HG03159 (cell line): ENCODE measurements around the gene SHISA6.

Experiments
- ATAC-seq: cut with Tn5 transposase; IDR thresholded peaks from one replicate; pipeline ENCODE4 v1.9.1; 2021; ENCODE audit warnings: mild to moderate bottlenecking, moderate library complexity; ENCODE audit not compliant: unreplicated experiment

The SHISA6 gene

GRCh38 chr17:11564589-11565380 lies 323.8 kb downstream of the SHISA6 start:
- no peak for ATAC-seq

DNA sequence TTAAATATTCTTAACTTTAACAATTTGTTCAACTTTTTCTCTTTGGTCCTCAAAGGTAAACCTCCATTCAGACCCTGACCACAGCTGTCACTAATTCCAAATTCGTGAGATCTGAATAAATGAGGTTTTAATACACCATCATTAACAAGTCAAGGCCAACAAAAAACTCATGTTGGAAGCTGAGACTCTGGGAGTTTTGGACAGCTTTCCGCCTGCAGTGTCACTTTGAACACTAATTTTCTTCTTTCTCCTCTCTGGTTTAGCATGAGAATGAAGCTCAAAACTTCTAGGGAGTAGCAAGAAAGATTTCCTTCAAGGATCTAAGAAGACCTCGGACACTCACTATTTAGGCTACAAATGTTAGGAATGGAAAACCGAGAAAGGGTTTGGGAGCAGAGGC lies 324.6 kb downstream of the SHISA6 start:
- ATAC-seq = no peak

DNA sequence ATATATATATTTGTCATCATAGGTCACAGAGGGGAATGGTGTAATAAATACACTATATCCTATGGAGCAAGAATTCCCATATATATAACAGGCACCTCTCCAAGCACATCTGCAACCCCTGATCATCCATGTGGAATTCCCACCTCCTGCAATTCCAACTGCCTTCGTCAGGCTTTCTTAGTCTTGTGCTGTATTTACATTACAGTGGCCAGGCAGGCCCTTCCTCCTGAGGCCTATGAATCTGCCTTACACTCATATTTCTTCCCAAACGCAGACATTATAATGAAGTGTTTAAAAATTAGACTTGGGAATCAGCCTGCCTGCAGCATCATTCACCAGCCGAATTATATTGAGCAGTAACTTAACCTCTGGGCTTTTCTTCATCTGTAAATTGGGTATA lies 338.0 kb downstream of the SHISA6 start:
- ATAC-seq = no peak

GRCh38 chr17:11580677-11581076 lies 339.7 kb downstream of the SHISA6 start:
- ATAC-seq = no peak

GRCh38 chr17:11582217-11582616 lies 341.2 kb downstream of the SHISA6 start:
- ATAC-seq = no peak

DNA sequence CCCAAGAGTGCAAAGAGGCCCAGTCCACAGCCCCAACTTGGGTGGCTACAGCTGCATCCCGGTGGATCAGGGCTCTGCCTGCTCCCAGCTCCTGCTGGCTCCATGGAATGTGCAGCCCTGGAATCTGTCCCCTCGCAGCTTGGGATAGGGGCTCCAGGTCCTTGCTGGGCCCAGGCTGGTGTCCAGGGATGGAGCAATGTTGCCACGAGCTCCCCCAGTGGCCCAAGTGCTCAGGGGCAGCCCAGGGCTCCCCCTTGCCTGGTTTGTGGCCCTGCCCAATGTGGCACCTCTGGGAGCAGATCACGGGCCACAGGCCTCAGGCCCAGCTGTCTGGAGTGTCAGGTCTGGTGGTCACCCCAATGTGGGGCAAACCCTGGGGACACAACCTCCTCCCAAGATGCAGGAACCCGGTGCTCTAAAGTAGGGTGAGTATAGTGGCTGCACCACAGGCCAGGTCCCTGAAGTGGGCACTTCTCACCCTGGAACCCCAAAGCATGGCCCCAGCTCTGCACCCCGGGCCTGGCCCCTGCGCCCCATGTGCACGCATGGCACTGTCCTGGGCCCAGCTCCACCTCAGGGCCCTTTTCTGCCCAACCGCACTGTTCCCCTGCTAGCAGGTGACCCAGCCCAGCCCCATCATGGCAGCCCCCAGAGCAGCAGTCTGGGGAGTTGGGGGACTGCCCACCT lies 342.4 kb downstream of the SHISA6 start:
- no peak for ATAC-seq

DNA sequence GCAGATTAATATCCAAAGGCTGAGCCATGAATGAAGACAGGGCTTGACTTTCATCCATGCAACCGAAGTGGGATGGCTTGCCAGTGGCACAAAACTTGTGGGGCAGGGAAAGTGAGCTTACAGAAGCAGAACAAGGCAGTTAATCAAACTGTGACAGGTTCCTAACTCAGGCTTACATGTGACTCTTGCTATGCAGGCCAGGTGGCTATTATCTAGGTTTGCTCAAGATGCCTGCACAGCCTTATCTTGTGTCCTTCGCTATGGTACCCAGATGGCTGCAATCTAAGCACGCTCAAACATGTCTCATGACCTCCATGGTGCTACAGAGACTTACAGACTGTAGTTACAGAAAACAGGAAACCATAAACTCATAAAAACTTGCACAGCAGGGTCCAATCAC lies 348.7 kb downstream of the SHISA6 start:
- ATAC-seq = no peak

DNA sequence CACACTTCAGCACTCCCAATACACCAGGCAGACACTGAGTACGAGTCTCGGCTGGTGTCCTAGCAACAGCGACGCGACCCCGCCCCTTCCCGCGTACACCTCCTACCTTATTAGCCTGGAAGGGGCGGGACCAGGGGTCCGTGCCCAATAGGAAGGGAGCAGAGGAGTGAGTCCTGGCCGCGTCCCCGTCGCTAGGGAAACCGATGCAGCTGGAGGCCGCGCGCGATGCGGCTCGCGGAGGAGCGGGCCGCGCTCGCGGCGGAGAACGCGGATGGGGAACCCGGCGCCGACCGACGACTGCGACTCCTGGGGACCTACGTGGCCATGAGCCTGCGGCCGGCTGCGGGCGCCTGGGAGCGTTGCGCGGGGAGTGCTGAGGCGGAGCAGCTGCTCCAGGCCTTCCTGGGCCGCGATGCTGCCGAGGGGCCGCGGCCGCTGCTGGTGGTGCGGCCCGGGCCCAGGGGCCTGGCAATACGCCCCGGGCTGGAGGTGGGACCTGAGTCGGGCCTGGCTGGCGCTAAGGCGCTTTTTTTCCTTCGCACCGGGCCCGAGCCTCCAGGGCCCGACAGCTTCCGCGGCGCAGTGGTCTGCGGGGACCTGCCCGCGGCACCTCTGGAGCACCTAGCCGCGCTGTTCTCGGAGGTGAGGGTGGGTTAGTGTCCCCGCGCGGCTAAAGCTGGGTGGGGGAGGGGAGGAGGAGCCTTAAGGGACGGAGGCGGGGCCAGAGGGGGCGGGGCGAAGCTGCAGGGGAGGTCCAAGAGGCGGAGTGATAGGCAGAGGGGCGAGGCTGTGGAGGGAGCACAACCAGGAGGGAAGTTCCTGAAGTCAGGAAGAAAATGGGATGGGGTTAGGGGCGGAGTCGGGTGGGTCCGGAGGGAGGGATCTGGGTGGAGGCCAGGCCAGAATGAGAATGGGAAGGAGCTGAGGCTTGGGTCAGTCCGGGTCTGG lies 357.5 kb downstream of the SHISA6 start, which contains the start of gene DNAH9:
DNAH9 (plus strand) TSS at position 197 of the 948 bp plus-strand sequence; CDS start at position 226, 29 bp downstream.
- ATAC-seq = no peak

GRCh38 chr17:11601661-11602060 lies 360.6 kb downstream of the SHISA6 start:
- ATAC-seq = no peak

DNA sequence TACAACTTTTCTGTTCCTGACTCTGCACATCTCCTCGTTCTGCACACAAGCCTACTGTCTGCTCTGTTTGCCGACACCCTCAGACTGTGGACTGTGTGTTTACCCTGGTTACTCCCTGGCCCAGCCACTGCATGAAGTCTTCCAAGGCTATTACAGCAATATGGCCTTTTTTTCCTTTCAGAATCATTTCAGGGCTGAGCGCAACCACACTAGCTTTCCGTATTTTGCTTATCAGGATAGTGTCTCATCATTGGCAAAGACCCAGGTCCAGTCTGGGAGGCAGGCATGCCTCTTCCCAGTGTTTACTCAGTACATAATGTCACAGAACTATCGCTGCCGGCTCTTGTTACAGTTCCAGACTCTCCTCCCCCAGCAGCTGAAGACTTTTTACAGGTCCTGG lies 367.4 kb downstream of the SHISA6 start:
- ATAC-seq = no peak

- no peak for ATAC-seq
Observed at GRCh38 chr17:11610999-11611566, 370.1 kb downstream of the SHISA6 start.

DNA sequence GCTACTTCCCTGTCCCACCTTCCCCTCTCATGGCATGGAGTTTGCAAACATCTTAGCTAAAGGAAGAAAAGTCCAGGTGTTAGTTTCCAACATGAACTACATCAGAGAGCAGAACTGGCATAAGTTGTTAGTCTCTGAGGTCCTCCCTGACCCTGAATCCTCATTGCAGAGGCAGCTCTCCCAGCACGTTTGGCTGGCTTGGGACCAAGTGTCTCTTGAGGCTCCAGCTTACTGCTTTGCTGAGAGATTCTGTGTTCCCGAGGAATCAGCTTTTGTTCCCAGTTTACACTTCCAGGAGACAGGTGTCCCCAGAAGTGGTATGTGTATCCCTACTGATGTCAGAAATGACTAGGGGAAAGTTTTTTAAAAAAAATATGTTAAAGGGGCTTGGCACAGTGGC lies 371.9 kb downstream of the SHISA6 start:
- no peak for ATAC-seq
